ENCODE measurements around the gene FAM149A. TPM values are rescaled to one million over a fixed set of nuclear protein-coding genes. Genes with fewer than 3 reads are reported as not detected.

The FAM149A gene
- total and polyA plus RNA-seq, 10 of the 15 experiments (the other 5 are each of a cell fraction or from before 2014, with no cell fraction given), result 0.38 to 1.9 (median 0.99) TPM

- intact Hi-C loops (cut with micrococcal nuclease; ENCODE audit: unreplicated experiment), result no loop called here
Observed at GRCh38 chr4:186166852-186167512, 62.5 kb downstream of the FAM149A start.

More at GRCh38 chr4:186166852-186167512, 62.5 kb downstream of the FAM149A start:
- in situ Hi-C loops (cut with MboI), result no loop called here
- no peak for DNase-seq (ENCODE audit: low read depth, low spot score)
- Histone ChIP-seq H3K36me3 (ENCODE audit: control insufficient read depth in 2 of 2, insufficient read depth in 2 of 2, low read length in 1 of 2) (no peaks in the 10 kb centered on the region), H2AFZ (ENCODE audit: control insufficient read depth, low read depth, low read length) (no peak overlapping the region), H3K4me1 (ENCODE audit: control insufficient read depth, insufficient read depth, low read length) (no peaks in the 10 kb centered on the region), H3K4me2 (ENCODE audit: control insufficient read depth, insufficient read depth) (no peak overlapping the region), H3K9ac (ENCODE audit: control insufficient read depth, insufficient read depth, low read length) (no peak overlapping the region), H3K27me3 (replicated peaks in 1 of 2; ENCODE audit: control insufficient read depth in 2 of 2, insufficient read depth in 2 of 2, low read length in 1 of 2) (peaks cover 0 to 1% of the 10 kb centered on the region in 2 experiments; a peak in 2 of 4 replicates), H3K79me2 (ENCODE audit: control insufficient read depth, insufficient read depth, low read length) (no peaks in the 10 kb centered on the region), H4K20me1 (ENCODE audit: control insufficient read depth, insufficient read depth) (no peaks in the 10 kb centered on the region), H3K4me3 (no peak overlapping the region), H3K9me3 (replicated peaks; ENCODE audit: control insufficient read depth, insufficient read depth, low read length) (no peaks in the 10 kb centered on the region), H3K27ac (ENCODE audit: control insufficient read depth, insufficient read depth) (no peak overlapping the region)
- 66% methylated on average over 15 of the region's 15 CpGs for WGBS (ENCODE audit: insufficient coverage, insufficient replicate concordance, low lambda C conversion rate, missing lambda C conversion rate)
- no peak for ATAC-seq
- ChIA-PET POLR2A (no interaction called here), RAD21 (ENCODE audit: unreplicated experiment) (no interaction called here), SMC1A (ENCODE audit: uncharacterized antibody, unreplicated experiment) (no interaction called here), CTCF (no interaction called here)
- no peak for FAIRE-seq
- no TSS peak for BruUV-seq (replicated peaks)
- no peak for TF ChIP-seq TAF1 (IDR thresholded peaks at IDR 0.05; ENCODE audit: borderline replicate concordance, low read depth, low read length)
- no peak for TF ChIP-seq KAT2A (conservative IDR thresholded peaks at IDR 0.05; ENCODE audit: control insufficient read depth, low read depth, low read length)
- TF ChIP-seq POLR2AphosphoS5 (IDR thresholded peaks at IDR 0.05; ENCODE audit: low read length), result no peak
- no peak for TF ChIP-seq NRF1 (conservative IDR thresholded peaks at IDR 0.05; ENCODE audit: low read depth, low read length)
- no peak for TF ChIP-seq ATF3 (IDR thresholded peaks at IDR 0.05; ENCODE audit: borderline replicate concordance, extremely low read depth, low read depth, low read length)
- TF ChIP-seq ZNF274 (IDR thresholded peaks at IDR 0.05; ENCODE audit: insufficient read depth, insufficient read length), result no peak
- TF ChIP-seq BCL11A (IDR thresholded peaks at IDR 0.05; ENCODE audit: low read depth, low read length), result no peak
- no peak for TF ChIP-seq PML (IDR thresholded peaks at IDR 0.05; ENCODE audit: low read length)
- no peak for TF ChIP-seq ZBTB40 (IDR thresholded peaks at IDR 0.05; ENCODE audit: borderline replicate concordance)
- TF ChIP-seq GABPA (IDR thresholded peaks at IDR 0.05; ENCODE audit: low read depth), result no peak
- TF ChIP-seq USF1 (IDR thresholded peaks at IDR 0.05; ENCODE audit: borderline replicate concordance, extremely low read length, insufficient read depth, low read depth, low read length), result no peak
- TF ChIP-seq FOS (IDR thresholded peaks at IDR 0.05; ENCODE audit: borderline replicate concordance, extremely low read depth, insufficient read length), result no peak
- no peak for TF ChIP-seq WRNIP1 (IDR thresholded peaks at IDR 0.05; ENCODE audit: borderline replicate concordance, low read depth, low read length)
- TF ChIP-seq NFYB (IDR thresholded peaks at IDR 0.05; ENCODE audit: insufficient read depth, low read depth, low read length), result no peak
- TF ChIP-seq SMAD5 (IDR thresholded peaks at IDR 0.05; ENCODE audit: low read depth), result no peak

All from GM12878 (cell line).